GM12873 (cell line): ENCODE measurements around the gene SORBS1.

Source experiments
- TF ChIP-seq, protein P1 (sequence below): IDR thresholded peaks from 2 replicates; pipeline ENCODE4 v1.5.1; 2012; ENCODE audit warnings: low read depth, mild to moderate bottlenecking, moderate library complexity, low read length, control low read depth; ENCODE audit not compliant: insufficient read depth; ENCODE audit errors: missing control alignments

SORBS1 gene

DNA sequence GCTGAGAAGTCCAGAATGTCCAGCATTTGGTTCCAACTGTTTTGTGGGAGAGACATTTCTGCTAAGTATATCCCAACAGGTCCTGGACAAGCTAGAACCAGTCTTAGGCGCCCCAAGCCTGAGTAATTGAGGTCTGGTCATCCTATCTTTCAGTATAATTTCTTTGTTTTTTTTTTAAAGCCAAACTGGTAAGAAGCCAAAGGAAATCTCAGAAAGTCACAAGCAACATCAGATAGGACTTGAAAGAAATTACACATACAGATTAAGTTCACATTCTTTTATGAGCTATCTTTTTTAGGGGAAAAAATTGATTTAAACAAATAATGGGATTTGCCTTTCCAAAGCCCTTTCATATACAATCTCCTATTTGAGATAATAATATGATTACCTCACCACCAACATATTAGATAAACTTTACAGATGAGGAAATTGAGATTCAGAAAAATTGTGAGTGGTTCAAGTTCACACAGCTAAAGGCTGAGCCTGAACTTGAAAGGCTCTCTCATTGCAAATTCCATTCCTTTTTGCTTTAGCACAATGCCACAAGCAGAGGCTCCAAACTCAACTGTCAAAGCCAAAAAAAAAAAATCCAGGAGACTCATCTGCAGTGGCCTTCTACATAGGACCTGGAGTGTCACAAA, 285.3 kb downstream of the SORBS1 start:
- TF ChIP-seq, protein P1, sequence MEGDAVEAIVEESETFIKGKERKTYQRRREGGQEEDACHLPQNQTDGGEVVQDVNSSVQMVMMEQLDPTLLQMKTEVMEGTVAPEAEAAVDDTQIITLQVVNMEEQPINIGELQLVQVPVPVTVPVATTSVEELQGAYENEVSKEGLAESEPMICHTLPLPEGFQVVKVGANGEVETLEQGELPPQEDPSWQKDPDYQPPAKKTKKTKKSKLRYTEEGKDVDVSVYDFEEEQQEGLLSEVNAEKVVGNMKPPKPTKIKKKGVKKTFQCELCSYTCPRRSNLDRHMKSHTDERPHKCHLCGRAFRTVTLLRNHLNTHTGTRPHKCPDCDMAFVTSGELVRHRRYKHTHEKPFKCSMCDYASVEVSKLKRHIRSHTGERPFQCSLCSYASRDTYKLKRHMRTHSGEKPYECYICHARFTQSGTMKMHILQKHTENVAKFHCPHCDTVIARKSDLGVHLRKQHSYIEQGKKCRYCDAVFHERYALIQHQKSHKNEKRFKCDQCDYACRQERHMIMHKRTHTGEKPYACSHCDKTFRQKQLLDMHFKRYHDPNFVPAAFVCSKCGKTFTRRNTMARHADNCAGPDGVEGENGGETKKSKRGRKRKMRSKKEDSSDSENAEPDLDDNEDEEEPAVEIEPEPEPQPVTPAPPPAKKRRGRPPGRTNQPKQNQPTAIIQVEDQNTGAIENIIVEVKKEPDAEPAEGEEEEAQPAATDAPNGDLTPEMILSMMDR = no peak

GRCh38 chr10:95273393-95274312, 287.5 kb downstream of the SORBS1 start:
- TF ChIP-seq, protein P1 = no peak

DNA sequence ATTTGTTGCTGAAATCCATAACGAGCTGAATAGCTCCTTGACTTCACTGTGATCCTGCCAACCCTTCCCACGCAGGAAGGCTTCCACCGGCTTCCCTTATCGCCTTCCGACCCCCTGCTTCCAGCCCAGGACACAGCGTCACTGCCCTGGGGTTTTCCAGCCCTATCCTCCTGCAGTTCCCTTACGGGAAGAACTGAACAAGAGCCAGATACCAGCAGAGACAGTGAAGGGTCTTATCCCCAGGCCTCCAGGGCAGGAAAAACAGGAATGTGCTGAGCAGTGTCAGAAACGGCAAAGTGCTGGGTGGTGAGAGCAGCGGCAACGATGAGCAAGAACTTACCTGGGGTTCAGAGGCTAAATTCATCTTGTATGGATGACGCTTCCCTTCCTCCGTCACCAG, 292.7 kb downstream of the SORBS1 start:
- TF ChIP-seq, protein P1 = no peak

DNA sequence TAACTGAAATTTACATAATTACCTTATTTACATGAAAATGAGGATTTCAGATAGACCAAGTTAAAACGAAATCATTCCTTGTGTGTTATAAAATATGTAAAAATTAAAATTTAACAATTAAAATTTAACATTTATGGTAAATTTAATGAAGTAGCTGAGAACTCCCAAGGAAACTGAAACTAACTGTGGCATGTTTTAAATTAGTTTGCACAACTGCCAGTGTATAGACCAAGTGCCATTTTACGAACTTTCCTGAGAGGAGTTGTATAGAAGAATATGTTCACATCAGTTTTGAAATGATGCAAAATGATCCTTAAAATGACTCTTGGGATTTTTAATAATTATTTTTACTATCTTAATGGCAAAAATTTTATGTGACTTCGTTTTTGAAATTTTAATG, 293.9 kb downstream of the SORBS1 start:
- TF ChIP-seq, protein P1 = no peak

- TF ChIP-seq, protein P1 = no peak
Measured at GRCh38 chr10:95266674-95267095, 294.5 kb downstream of the SORBS1 start.

GRCh38 chr10:95265572-95265971, 295.6 kb downstream of the SORBS1 start:
- TF ChIP-seq, protein P1 = no peak
